Bronchial epithelial cell (primary cell): Measurements from ENCODE around the gene CPPED1. TPM values are rescaled to one million over a fixed set of nuclear protein-coding genes. Genes with fewer than 3 reads are reported as not detected.

ENCODE experiments used
- DNase-seq: peaks from one replicate; pipeline ENCODE4 v3.0.0-alpha.2; 2010; ENCODE audit warnings: low read depth
- FAIRE-seq: peaks from 2 replicates; lab custom pipeline; 2011; peaks lifted over from hg19 to GRCh38; lab: Jason Lieb, UNC
- H3K27me3 ChIP-seq: 2 replicates; pipeline ENCODE4 v1.5.1; 2011; ENCODE audit warnings: low read length; ENCODE audit not compliant: control insufficient read depth, insufficient read depth
- H3K36me3 ChIP-seq: 2 replicates; pipeline ENCODE4 v1.5.1; 2011; ENCODE audit warnings: low read length; ENCODE audit not compliant: control insufficient read depth, insufficient read depth
- H3K4me3 ChIP-seq: 2 replicates; pipeline ENCODE4 v1.5.1; 2011; ENCODE audit warnings: mild to moderate bottlenecking, low read depth, low read length, control low read depth
- CTCF ChIP-seq: IDR thresholded peaks from 2 replicates; pipeline ENCODE4 v1.5.1; 2011; ENCODE audit warnings: mild to moderate bottlenecking, moderate library complexity, low read length, control low read depth, inconsistent platforms; ENCODE audit not compliant: insufficient read depth, severe bottlenecking
- total RNA-seq: library from RNA; depleted of rRNA; stranded (reverse); fragments of >200 nt; gene quantifications from 2 replicates; pipeline ENCODE4 v1.2.1, GENCODE V29; 2014

The CPPED1 gene
- total RNA-seq, 1 donor from 2014 or later, result 5.8 TPM

DNA sequence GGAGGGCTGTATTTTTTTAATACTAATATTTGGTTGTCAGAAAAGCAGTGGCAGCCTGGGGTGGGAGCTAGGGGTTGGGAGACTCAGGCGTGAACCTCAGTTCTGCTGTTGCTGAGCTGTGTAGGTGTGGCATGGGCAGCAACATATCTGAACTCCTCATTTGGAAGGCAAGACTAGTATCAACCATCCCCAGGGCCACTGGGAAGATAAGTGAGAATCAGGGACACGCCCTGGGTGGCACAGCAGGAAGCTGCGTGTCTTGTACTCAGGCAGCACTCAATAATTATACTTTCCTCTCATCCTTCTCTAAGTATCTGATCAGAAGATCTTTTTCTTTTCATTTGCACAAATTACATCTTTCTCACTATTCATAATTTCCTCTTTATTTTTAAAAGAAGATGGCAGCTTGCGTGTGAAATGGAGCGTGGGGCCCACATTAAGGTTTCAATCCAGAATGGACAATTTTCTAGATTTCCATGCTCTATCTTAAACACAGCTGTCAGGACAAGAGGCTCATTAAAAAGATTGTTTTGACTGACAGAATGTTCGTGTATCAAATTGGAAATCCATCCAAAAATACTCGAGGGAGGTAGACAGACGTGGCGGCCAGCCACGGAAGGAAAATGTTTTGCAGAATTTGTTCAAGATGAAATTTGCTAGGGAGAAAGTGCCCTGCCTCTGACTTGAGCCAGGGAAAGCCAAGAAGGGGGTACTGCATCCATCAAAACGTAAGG lies 121.1 kb downstream of the CPPED1 start:
- no peak for DNase-seq
- H3K27me3 ChIP-seq, result no peaks in the 10 kb centered on the region
- no peak for TF ChIP-seq CTCF
- H3K36me3 ChIP-seq, result no peaks in the 10 kb centered on the region
- no peak for FAIRE-seq
- H3K4me3 ChIP-seq, result no peak overlapping the region

- Histone ChIP-seq H3K27me3 (no peaks in the 10 kb centered on the region), H3K36me3 (no peaks in the 10 kb centered on the region), H3K4me3 (no peak overlapping the region)
- no peak for TF ChIP-seq CTCF
- FAIRE-seq, result no peak
- DNase-seq, result no peak
These were observed 122.0 kb downstream of the CPPED1 start for GRCh38 chr16:12681653-12682052.

GRCh38 chr16:12680531-12680930 lies 123.2 kb downstream of the CPPED1 start:
- H3K27me3 ChIP-seq, result no peaks in the 10 kb centered on the region
- no peak overlapping the region for H3K4me3 ChIP-seq
- FAIRE-seq (no peak), DNase-seq (no peak)
- H3K36me3 ChIP-seq, result no peaks in the 10 kb centered on the region
- no peak for TF ChIP-seq CTCF

DNA sequence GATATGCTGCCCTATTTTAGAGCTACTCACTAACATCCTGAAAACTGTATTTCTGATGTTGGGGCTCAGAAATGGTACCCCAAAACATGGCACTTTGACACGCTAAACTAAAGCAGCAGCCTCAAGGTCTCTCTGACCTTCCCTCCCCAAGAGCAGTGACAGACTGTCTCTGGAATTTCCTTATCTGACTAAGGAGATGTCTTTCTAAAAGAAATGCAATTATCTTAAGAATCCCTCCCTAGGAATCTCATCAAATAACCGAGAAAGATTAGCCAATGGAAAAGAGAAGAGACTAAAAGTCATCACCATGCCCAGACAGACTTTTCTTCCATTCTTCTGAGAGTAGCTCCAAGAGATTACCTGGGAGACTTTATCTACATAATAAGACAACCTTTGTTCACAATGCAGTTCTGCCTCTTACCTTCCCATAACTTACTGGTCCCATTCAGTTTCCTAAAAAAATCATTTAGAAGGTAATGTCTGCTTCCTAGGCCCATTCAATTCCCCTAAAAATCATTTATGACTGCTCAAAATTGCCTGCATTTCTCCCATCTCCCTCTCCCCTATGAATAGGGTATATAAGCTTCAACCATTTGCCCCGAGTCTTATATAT lies 123.9 kb downstream of the CPPED1 start:
- H3K36me3 ChIP-seq, result no peaks in the 10 kb centered on the region
- no peak for TF ChIP-seq CTCF
- DNase-seq, result no peak
- no peaks in the 10 kb centered on the region for H3K27me3 ChIP-seq
- no peak overlapping the region for H3K4me3 ChIP-seq
- no peak for FAIRE-seq

- DNase-seq (no peak), FAIRE-seq (no peak)
- Histone ChIP-seq H3K27me3 (no peaks in the 10 kb centered on the region), H3K36me3 (no peaks in the 10 kb centered on the region), H3K4me3 (no peak overlapping the region)
- TF ChIP-seq CTCF, result no peak
These were observed 124.7 kb downstream of the CPPED1 start for GRCh38 chr16:12678983-12679382.
